ENCODE results near the gene TYROBP. TPM values are rescaled to one million over a fixed set of nuclear protein-coding genes. Genes with fewer than 3 reads are reported as not detected.

The TYROBP gene
- total RNA-seq, 1 experiment from 2014 or later, result not detected

DNA sequence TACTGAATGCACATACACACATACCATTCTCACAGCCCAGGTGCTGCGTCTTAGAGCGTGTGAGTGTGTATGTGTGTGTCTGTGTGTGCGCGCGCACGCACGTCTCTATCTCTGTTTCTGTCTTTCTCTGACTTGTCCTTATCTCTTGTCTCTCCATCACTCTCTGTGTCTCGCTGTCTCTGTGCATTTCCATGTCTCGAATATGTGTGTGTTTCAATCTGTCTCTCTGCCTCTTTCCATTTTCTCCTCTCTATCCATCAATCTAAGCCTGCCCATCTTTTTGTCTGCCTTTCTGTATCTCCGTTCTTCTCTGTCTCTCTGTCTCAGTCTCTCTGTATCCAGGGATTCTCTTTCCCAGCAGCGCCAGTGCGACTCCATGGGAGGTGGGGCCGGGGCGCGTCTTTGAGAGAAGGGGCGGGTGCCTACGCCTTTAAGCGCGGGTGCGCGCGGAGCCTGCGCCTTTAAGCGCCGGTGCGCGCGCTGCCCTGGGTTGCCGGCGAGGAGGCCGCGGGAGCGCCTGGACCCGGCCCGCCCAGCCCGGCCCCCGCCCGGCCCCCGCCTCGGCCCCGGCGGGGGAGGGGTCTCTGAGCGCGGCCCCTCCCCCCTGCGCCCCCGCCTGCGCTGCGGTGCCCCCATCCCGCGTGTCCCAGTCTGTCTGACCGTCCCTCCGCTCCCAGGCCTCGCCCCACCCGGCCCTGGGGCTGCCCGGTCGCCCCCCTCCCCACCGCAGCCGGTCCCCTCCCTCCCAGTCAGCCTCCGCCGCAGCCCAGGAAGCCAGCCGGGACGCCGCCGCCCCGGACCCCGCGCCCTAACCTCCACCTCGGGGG is 28.0 kb upstream of the TYROBP start, which contains the start of gene LRFN3:
LRFN3 (plus strand) TSS at position 464 of the 827 bp plus-strand sequence. CDS start 3,052 bp downstream, outside the sequence.
- CTCF ChIA-PET, result no interaction called here
- peak within 1 kb of the TSS; percentile 96 for H3K4me3 ChIP-seq (ENCODE audit: low read depth, low read length, poor library complexity, severe bottlenecking)
- H3K27ac ChIP-seq (ENCODE audit: low read depth, low read length, poor library complexity, severe bottlenecking), result peak within 1 kb of the TSS; percentile 77
- POLR2A ChIA-PET (ENCODE audit: low non-redundant PET), result no interaction called here
- intact Hi-C loops (cut with micrococcal nuclease; ENCODE audit: unreplicated experiment), result loop anchor here (10.0 kb wide), 1 partner anchor 191 kb away; the partner anchor contains the start of genes IGFLR1, LIN37, PSENEN and U2AF1L4
- H3K9me3 ChIP-seq (ENCODE audit: low read depth, low read length, poor library complexity, severe bottlenecking), result no peaks in the 10 kb centered on the region
- peaks cover 3% of the 10 kb centered on the region for H3K4me1 ChIP-seq (ENCODE audit: insufficient read depth, low read length, poor library complexity, severe bottlenecking)
- BruUV-seq (replicated peaks), result no TSS peak
- H3K36me3 ChIP-seq (ENCODE audit: insufficient read depth, low read length, poor library complexity, severe bottlenecking), result no peaks in the 10 kb centered on the region
- no peaks in the 10 kb centered on the region for H3K27me3 ChIP-seq (replicated peaks; ENCODE audit: insufficient read depth, low read depth, low read length, poor library complexity)
- TF ChIP-seq, protein P1, sequence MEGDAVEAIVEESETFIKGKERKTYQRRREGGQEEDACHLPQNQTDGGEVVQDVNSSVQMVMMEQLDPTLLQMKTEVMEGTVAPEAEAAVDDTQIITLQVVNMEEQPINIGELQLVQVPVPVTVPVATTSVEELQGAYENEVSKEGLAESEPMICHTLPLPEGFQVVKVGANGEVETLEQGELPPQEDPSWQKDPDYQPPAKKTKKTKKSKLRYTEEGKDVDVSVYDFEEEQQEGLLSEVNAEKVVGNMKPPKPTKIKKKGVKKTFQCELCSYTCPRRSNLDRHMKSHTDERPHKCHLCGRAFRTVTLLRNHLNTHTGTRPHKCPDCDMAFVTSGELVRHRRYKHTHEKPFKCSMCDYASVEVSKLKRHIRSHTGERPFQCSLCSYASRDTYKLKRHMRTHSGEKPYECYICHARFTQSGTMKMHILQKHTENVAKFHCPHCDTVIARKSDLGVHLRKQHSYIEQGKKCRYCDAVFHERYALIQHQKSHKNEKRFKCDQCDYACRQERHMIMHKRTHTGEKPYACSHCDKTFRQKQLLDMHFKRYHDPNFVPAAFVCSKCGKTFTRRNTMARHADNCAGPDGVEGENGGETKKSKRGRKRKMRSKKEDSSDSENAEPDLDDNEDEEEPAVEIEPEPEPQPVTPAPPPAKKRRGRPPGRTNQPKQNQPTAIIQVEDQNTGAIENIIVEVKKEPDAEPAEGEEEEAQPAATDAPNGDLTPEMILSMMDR (conservative IDR thresholded peaks at IDR 0.05; ENCODE audit: low read depth, low read length), result no peak
- no peak for TF ChIP-seq EZH2 (IDR thresholded peaks at IDR 0.05; ENCODE audit: borderline replicate concordance, low read depth, low read length, poor library complexity, severe bottlenecking)
- DNase-seq (ENCODE audit: low spot score), result peak; percentile 90

DNA sequence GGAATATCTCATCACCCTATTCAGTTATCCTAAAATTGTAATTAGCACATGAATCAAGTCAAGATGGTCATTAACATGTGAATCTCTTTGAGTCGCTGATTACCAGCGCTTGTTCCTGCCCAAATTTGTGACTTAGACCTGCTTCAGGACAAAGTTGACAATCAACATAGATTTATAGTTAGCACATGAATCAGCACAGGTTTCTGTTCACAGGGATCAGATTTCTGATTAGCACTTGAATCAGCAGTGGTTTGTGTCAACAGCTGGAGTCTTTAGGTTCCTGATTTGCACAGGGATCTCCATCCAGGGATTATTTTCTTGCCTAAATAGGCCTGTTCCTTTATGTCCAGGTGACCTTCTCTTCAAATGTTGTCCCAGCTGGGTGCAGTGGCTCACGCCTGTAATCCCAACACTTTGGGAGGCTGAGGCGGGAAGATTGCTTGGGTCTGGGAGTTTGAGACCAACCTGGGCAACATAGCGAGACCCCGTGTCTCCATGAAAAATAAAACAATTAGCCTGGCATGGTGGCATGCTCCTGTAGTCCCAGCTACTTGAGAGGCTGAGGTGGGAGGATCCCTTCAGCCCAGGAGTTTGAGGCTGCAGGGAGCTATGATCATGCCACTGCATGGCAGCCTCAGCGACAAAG is 24.3 kb upstream of the TYROBP start:
- no peaks in the 10 kb centered on the region for H3K36me3 ChIP-seq (ENCODE audit: insufficient read depth, low read length, poor library complexity, severe bottlenecking)
- H3K4me3 ChIP-seq (ENCODE audit: low read depth, low read length, poor library complexity, severe bottlenecking), result no peak overlapping the region
- TF ChIP-seq, protein P1 (conservative IDR thresholded peaks at IDR 0.05; ENCODE audit: low read depth, low read length), result no peak
- TF ChIP-seq EZH2 (IDR thresholded peaks at IDR 0.05; ENCODE audit: borderline replicate concordance, low read depth, low read length, poor library complexity, severe bottlenecking), result no peak
- no TSS peak for BruUV-seq (replicated peaks)
- ChIA-PET CTCF (no interaction called here), POLR2A (ENCODE audit: low non-redundant PET) (no interaction called here)
- H3K4me1 ChIP-seq (ENCODE audit: insufficient read depth, low read length, poor library complexity, severe bottlenecking), result peaks cover 7% of the 10 kb centered on the region
- no peaks in the 10 kb centered on the region for H3K9me3 ChIP-seq (ENCODE audit: low read depth, low read length, poor library complexity, severe bottlenecking)
- no peak overlapping the region for H3K27ac ChIP-seq (ENCODE audit: low read depth, low read length, poor library complexity, severe bottlenecking)
- intact Hi-C loops (cut with micrococcal nuclease; ENCODE audit: unreplicated experiment), result loop anchor here (2.0 to 10.0 kb wide), 2 partner anchors 188 to 240 kb away; partner anchors contain the start of genes IGFLR1, LIN37, PSENEN and U2AF1L4
- DNase-seq (ENCODE audit: low spot score), result no peak
- no peaks in the 10 kb centered on the region for H3K27me3 ChIP-seq (replicated peaks; ENCODE audit: insufficient read depth, low read depth, low read length, poor library complexity)

DNA sequence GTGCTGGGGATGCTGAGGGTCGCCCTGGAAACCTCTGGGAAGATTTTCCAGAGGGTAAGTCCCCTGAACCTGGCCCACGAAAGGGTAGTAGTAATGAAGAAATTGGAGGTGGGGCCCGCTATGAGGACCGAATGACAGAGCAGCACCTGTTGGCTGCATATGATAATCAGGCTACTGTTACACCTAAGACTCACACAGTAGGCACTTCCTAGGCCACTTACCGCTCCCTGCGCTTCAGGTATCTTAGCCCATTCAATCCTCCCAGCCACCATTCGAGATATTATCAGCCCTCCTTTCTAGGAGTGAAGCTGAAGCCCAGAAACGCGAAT is 23.7 kb upstream of the TYROBP start:
- no peak for TF ChIP-seq EZH2 (IDR thresholded peaks at IDR 0.05; ENCODE audit: borderline replicate concordance, low read depth, low read length, poor library complexity, severe bottlenecking)
- TF ChIP-seq, protein P1 (conservative IDR thresholded peaks at IDR 0.05; ENCODE audit: low read depth, low read length), result 0 out of 2 replicates have a peak, but pooled peaks have one; percentile 16
- no peaks in the 10 kb centered on the region for H3K36me3 ChIP-seq (ENCODE audit: insufficient read depth, low read length, poor library complexity, severe bottlenecking)
- H3K4me3 ChIP-seq (ENCODE audit: low read depth, low read length, poor library complexity, severe bottlenecking), result no peak overlapping the region
- no peak overlapping the region for H3K27ac ChIP-seq (ENCODE audit: low read depth, low read length, poor library complexity, severe bottlenecking)
- no peak for DNase-seq (ENCODE audit: low spot score)
- CTCF ChIA-PET, result interaction anchor here (1.2 kb wide), 1 partner anchor 52 kb away, joined by 8 read pairs; no protein-coding TSS in a partner anchor
- no peaks in the 10 kb centered on the region for H3K9me3 ChIP-seq (ENCODE audit: low read depth, low read length, poor library complexity, severe bottlenecking)
- H3K27me3 ChIP-seq (replicated peaks; ENCODE audit: insufficient read depth, low read depth, low read length, poor library complexity), result no peaks in the 10 kb centered on the region
- peaks cover 7% of the 10 kb centered on the region for H3K4me1 ChIP-seq (ENCODE audit: insufficient read depth, low read length, poor library complexity, severe bottlenecking)
- POLR2A ChIA-PET (ENCODE audit: low non-redundant PET), result no interaction called here
- BruUV-seq (replicated peaks), result no TSS peak
- intact Hi-C loops (cut with micrococcal nuclease; ENCODE audit: unreplicated experiment), result loop anchor here (1.0 to 10.0 kb wide), 4 partner anchors 33 to 239 kb away; partner anchors contain the start of genes IGFLR1, LIN37, PSENEN and U2AF1L4
